ENCODE measurements around the gene HMSD. TPM values are rescaled to one million over a fixed set of nuclear protein-coding genes. Genes with fewer than 3 reads are reported as not detected.

The HMSD gene
- total and polyA plus RNA-seq, 2 of the 13 experiments (the other 11 are each of a cell fraction or from before 2014, with no cell fraction given): not detected

DNA sequence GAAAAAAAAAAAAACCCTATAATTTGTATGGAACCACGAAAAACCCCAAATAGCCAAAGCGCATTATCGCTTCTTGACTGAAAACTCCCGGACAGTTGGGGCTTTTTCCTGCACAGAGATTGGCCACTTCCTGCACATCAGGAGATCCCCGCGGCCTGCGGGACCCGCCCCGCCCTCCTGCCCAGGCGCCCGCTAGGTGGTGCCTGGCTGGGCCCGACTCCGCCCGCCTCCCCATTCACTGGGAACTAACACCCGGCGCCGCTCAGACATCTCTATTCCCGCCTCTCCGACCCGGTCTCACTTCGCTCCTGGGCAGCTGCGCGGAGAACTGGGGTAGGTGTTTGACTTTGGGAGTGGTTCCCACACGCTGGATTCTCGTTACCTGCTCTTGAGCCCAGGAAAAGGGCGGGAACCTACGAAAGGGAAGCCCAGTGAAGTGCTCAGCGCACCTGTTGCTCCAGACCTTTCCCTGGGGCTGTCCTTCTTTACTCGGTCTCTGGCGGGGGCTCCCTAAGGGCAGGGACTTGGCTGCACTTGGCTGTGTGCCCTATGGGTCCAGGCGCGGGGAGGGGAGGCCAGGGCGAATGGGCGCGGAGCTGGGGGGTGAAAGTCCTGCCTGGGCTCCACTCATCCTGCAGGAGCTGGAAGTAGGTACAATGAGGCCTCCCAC lies at the start of gene HMSD (continued):
- TF ChIP-seq GABPB1 (CRISPR knock-in tag; IDR thresholded peaks at IDR 0.05) (peak; percentile 54; the same call in 1 of the 2 replicates), ZNF232 (CRISPR knock-in tag; IDR thresholded peaks at IDR 0.05; ENCODE audit: borderline replicate concordance) (no peak), ARNT (IDR thresholded peaks at IDR 0.05) (no peak), RXRB (CRISPR knock-in tag; IDR thresholded peaks at IDR 0.05; ENCODE audit: borderline replicate concordance) (no peak), XRCC5 (optimal IDR thresholded peaks at IDR 0.05; ENCODE audit: low read length) (peak; percentile 56), HMG20B (CRISPR knock-in tag; conservative IDR thresholded peaks at IDR 0.05) (no peak), RARG (CRISPR knock-in tag; IDR thresholded peaks at IDR 0.05; ENCODE audit: low read depth) (no peak), POLR2AphosphoS2 (IDR thresholded peaks at IDR 0.05; ENCODE audit: low read depth, low read length) (no peak), KDM6A (CRISPR knock-in tag; IDR thresholded peaks at IDR 0.05; ENCODE audit: low read depth) (no peak)
- TF ChIP-seq, protein P1, sequence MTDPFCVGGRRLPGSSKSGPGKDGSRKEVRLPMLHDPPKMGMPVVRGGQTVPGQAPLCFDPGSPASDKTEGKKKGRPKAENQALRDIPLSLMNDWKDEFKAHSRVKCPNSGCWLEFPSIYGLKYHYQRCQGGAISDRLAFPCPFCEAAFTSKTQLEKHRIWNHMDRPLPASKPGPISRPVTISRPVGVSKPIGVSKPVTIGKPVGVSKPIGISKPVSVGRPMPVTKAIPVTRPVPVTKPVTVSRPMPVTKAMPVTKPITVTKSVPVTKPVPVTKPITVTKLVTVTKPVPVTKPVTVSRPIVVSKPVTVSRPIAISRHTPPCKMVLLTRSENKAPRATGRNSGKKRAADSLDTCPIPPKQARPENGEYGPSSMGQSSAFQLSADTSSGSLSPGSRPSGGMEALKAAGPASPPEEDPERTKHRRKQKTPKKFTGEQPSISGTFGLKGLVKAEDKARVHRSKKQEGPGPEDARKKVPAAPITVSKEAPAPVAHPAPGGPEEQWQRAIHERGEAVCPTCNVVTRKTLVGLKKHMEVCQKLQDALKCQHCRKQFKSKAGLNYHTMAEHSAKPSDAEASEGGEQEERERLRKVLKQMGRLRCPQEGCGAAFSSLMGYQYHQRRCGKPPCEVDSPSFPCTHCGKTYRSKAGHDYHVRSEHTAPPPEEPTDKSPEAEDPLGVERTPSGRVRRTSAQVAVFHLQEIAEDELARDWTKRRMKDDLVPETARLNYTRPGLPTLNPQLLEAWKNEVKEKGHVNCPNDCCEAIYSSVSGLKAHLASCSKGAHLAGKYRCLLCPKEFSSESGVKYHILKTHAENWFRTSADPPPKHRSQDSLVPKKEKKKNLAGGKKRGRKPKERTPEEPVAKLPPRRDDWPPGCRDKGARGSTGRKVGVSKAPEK (CRISPR knock-in tag; IDR thresholded peaks at IDR 0.05; ENCODE audit: borderline replicate concordance): no peak
- TF ChIP-seq, protein P2, sequence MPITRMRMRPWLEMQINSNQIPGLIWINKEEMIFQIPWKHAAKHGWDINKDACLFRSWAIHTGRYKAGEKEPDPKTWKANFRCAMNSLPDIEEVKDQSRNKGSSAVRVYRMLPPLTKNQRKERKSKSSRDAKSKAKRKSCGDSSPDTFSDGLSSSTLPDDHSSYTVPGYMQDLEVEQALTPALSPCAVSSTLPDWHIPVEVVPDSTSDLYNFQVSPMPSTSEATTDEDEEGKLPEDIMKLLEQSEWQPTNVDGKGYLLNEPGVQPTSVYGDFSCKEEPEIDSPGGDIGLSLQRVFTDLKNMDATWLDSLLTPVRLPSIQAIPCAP (CRISPR knock-in tag; IDR thresholded peaks at IDR 0.05; ENCODE audit: low read depth): no peak
- TF ChIP-seq, protein P3, sequence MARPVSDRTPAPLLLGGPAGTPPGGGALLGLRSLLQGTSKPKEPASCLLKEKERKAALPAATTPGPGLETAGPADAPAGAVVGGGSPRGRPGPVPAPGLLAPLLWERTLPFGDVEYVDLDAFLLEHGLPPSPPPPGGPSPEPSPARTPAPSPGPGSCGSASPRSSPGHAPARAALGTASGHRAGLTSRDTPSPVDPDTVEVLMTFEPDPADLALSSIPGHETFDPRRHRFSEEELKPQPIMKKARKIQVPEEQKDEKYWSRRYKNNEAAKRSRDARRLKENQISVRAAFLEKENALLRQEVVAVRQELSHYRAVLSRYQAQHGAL (CRISPR knock-in tag; IDR thresholded peaks at IDR 0.05; ENCODE audit: not compliant biosample characterization): no peak
- TF ChIP-seq, protein P4, sequence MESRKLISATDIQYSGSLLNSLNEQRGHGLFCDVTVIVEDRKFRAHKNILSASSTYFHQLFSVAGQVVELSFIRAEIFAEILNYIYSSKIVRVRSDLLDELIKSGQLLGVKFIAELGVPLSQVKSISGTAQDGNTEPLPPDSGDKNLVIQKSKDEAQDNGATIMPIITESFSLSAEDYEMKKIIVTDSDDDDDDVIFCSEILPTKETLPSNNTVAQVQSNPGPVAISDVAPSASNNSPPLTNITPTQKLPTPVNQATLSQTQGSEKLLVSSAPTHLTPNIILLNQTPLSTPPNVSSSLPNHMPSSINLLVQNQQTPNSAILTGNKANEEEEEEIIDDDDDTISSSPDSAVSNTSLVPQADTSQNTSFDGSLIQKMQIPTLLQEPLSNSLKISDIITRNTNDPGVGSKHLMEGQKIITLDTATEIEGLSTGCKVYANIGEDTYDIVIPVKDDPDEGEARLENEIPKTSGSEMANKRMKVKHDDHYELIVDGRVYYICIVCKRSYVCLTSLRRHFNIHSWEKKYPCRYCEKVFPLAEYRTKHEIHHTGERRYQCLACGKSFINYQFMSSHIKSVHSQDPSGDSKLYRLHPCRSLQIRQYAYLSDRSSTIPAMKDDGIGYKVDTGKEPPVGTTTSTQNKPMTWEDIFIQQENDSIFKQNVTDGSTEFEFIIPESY (CRISPR knock-in tag; IDR thresholded peaks at IDR 0.05): no peak
- TF ChIP-seq, protein P5, sequence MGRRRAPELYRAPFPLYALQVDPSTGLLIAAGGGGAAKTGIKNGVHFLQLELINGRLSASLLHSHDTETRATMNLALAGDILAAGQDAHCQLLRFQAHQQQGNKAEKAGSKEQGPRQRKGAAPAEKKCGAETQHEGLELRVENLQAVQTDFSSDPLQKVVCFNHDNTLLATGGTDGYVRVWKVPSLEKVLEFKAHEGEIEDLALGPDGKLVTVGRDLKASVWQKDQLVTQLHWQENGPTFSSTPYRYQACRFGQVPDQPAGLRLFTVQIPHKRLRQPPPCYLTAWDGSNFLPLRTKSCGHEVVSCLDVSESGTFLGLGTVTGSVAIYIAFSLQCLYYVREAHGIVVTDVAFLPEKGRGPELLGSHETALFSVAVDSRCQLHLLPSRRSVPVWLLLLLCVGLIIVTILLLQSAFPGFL (CRISPR knock-in tag; IDR thresholded peaks at IDR 0.05): no peak
- TF ChIP-seq, protein P6, sequence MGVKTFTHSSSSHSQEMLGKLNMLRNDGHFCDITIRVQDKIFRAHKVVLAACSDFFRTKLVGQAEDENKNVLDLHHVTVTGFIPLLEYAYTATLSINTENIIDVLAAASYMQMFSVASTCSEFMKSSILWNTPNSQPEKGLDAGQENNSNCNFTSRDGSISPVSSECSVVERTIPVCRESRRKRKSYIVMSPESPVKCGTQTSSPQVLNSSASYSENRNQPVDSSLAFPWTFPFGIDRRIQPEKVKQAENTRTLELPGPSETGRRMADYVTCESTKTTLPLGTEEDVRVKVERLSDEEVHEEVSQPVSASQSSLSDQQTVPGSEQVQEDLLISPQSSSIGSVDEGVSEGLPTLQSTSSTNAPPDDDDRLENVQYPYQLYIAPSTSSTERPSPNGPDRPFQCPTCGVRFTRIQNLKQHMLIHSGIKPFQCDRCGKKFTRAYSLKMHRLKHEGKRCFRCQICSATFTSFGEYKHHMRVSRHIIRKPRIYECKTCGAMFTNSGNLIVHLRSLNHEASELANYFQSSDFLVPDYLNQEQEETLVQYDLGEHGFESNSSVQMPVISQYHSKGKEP (CRISPR knock-in tag; IDR thresholded peaks at IDR 0.05): no peak
- TF ChIP-seq, protein P7, sequence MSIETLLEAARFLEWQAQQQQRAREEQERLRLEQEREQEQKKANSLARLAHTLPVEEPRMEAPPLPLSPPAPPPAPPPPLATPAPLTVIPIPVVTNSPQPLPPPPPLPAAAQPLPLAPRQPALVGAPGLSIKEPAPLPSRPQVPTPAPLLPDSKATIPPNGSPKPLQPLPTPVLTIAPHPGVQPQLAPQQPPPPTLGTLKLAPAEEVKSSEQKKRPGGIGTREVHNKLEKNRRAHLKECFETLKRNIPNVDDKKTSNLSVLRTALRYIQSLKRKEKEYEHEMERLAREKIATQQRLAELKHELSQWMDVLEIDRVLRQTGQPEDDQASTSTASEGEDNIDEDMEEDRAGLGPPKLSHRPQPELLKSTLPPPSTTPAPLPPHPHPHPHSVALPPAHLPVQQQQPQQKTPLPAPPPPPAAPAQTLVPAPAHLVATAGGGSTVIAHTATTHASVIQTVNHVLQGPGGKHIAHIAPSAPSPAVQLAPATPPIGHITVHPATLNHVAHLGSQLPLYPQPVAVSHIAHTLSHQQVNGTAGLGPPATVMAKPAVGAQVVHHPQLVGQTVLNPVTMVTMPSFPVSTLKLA (IDR thresholded peaks at IDR 0.05): no peak
